ENCODE data around the gene GATA5. TPM values are rescaled to one million over a fixed set of nuclear protein-coding genes. Genes with fewer than 3 reads are reported as not detected.

The GATA5 gene, protein sequence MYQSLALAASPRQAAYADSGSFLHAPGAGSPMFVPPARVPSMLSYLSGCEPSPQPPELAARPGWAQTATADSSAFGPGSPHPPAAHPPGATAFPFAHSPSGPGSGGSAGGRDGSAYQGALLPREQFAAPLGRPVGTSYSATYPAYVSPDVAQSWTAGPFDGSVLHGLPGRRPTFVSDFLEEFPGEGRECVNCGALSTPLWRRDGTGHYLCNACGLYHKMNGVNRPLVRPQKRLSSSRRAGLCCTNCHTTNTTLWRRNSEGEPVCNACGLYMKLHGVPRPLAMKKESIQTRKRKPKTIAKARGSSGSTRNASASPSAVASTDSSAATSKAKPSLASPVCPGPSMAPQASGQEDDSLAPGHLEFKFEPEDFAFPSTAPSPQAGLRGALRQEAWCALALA
- 0.38 to 0.89 TPM (median 0.75 TPM) in 5 replicates for total RNA-seq (2022; extraction: Qiagen RNA extraction)

GRCh38 chr20:62475772-62476055 is at the start of gene GATA5:
TSS of gene GATA5 (minus strand) at chr20:62475995. CDS start at chr20:62475521, 474 bp downstream.

DNA sequence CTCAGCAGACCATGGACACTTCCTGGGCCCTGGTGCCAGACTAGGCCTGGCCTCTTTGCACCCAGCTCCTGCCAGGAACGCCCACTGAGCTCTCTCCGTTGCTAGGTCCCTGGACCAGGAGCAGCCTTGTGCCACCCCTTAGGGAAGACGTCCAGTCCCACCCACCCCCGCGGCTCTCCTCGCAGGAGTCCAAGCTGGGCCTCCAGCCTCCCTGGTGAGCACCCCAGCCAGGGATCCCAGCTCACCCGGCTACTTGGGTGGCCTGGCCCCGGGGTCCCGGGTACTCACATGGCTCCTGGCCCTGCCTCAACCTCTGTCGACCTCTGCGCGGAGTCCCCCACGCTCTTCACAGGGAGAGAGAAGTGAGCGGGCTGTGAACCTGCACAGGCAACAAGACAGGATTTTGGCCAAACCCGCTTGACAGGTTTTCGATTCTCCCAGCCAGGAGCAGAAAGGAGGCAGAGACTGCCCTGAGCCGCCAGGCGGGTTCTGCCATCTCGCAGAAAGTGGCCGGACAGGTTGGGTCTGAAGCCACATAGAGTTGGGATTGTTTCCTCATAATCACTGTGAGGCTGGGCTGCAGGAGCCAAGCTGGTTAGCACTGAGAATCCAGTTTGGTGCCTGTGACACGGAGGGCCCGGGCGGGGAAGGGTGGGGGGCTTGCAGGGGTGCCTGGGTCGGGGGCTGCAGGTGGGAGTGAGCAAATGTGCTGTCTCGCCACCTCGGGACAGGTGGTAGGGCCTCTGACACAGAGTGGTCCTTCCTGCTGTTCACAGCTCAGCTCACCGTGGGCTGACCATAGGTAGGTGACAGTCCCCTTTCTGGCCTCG is 48.4 kb downstream of the GATA5 start, which contains the start of gene RBBP8NL:
Gene RBBP8NL (minus strand): TSS at position 368 of the 830 bp plus-strand sequence. CDS start 7,892 bp downstream, outside the sequence.

Other genes starting within 250 kb of the GATA5 start
- gene OSBPL2, start 237.5 kb downstream of the GATA5 start, total RNA-seq (2022; extraction: Qiagen RNA extraction) = 18.0 to 21.2 TPM (median 19.5 TPM) in 5 replicates
- gene ADRM1, start 173.0 kb downstream of the GATA5 start, total RNA-seq (2022; extraction: Qiagen RNA extraction) = 164 to 195 TPM (median 193 TPM) in 5 replicates
- 233 to 461 TPM (median 419 TPM) in 5 replicates for gene LAMA5, start 108.7 kb downstream of the GATA5 start, total RNA-seq (2022; extraction: Qiagen RNA extraction)
- gene RPS21, start 88.9 kb downstream of the GATA5 start, total RNA-seq (2022; extraction: Qiagen RNA extraction) = 2,601 to 3,068 TPM (median 2,764 TPM) in 5 replicates
- gene CABLES2, start 68.7 kb downstream of the GATA5 start, total RNA-seq (2022; extraction: Qiagen RNA extraction) = 5.0 to 6.1 TPM (median 5.6 TPM) in 5 replicates
- 0.91 to 1.5 TPM (median 1.2 TPM) in 5 replicates for gene RBBP8NL, start 48.5 kb downstream of the GATA5 start, total RNA-seq (2022; extraction: Qiagen RNA extraction)
- 11.4 to 15.7 TPM (median 14.4 TPM) in 5 replicates for gene SLCO4A1, start 166.5 kb upstream of the GATA5 start, total RNA-seq (2022; extraction: Qiagen RNA extraction)
- gene NTSR1, start 232.8 kb upstream of the GATA5 start, total RNA-seq (2022; extraction: Qiagen RNA extraction) = 0.05 to 0.12 TPM (median 0.09 TPM) in 5 replicates

Data from A549 treated with AZD2906 at 1 μM for 4 hours (cell line).